GM12864 (cell line): Measurements from ENCODE around the gene GKN2.
"Not testable (repeated sequence)": the region's sequence is repeated elsewhere in the genome, so short reads cannot be mapped to it uniquely, and the experiment has no call there.

Experiments used
- DNase-seq: peaks from one replicate; pipeline ENCODE4 v3.0.0-alpha.2; 2011; ENCODE audit warnings: low read depth
- H3K4me3 ChIP-seq: 2 replicates; pipeline ENCODE4 v1.5.1; 2011; ENCODE audit warnings: mild to moderate bottlenecking, low read depth, low read length, control low read depth
- CTCF ChIP-seq: IDR thresholded peaks from 2 replicates; pipeline ENCODE4 v1.5.1; 2011; ENCODE audit warnings: low read depth, mild to moderate bottlenecking, moderate library complexity, low read length, control low read depth, inconsistent platforms; ENCODE audit errors: missing control alignments

Gene GKN2

GRCh38 chr2:68901561-68901960, 51.1 kb downstream of the GKN2 start:
- no peak for TF ChIP-seq CTCF
- no peak overlapping the region for H3K4me3 ChIP-seq

GRCh38 chr2:68901199-68901514, 51.5 kb downstream of the GKN2 start:
- peak; percentile 61 for TF ChIP-seq CTCF

More at GRCh38 chr2:68901561-68901960, 51.1 kb downstream of the GKN2 start:
- DNase-seq: no peak

GRCh38 chr2:68900496-68901198, 52.0 kb downstream of the GKN2 start:
- H3K4me3 ChIP-seq: no peak overlapping the region
- TF ChIP-seq CTCF: no peak
- no peak for DNase-seq

More at GRCh38 chr2:68901199-68901514, 51.5 kb downstream of the GKN2 start:
- DNase-seq: no peak
- H3K4me3 ChIP-seq: no peak overlapping the region

- DNase-seq, H3K4me3 ChIP-seq: not testable (repeated sequence)
These were observed 56.7 kb downstream of the GKN2 start for GRCh38 chr2:68895981-68896380.
